ENCODE results near the gene TMEM200A. TPM values are rescaled to one million over a fixed set of nuclear protein-coding genes. Genes with fewer than 3 reads are reported as not detected.

TMEM200A gene
- polyA plus RNA-seq, 1 donor from 2014 or later: 31.3 TPM

- no peak overlapping the region for H3K27ac ChIP-seq (ENCODE audit: low read length)
- no peaks in the 10 kb centered on the region for H3F3A ChIP-seq (ENCODE audit: insufficient read depth, low read length, poor library complexity, severe bottlenecking)
- no peak for TF ChIP-seq REST (IDR thresholded peaks at IDR 0.05; ENCODE audit: borderline replicate concordance)
- no peak for TF ChIP-seq SMC3 (conservative IDR thresholded peaks at IDR 0.05; ENCODE audit: poor library complexity)
- TF ChIP-seq EP300 (conservative IDR thresholded peaks at IDR 0.05; ENCODE audit: poor library complexity, severe bottlenecking): no peak
- TF ChIP-seq RAD21 (conservative IDR thresholded peaks at IDR 0.05): no peak
- TF ChIP-seq TAF1 (IDR thresholded peaks at IDR 0.05; ENCODE audit: low read depth): no peak
- no peak for TF ChIP-seq CTCF (IDR thresholded peaks at IDR 0.05; ENCODE audit: poor library complexity, severe bottlenecking)
- no peak for TF ChIP-seq MXI1 (conservative IDR thresholded peaks at IDR 0.05; ENCODE audit: poor library complexity, severe bottlenecking)
- no peak for TF ChIP-seq EZH2 (IDR thresholded peaks at IDR 0.05; ENCODE audit: borderline replicate concordance, insufficient read depth, low read length, poor library complexity, severe bottlenecking)
- no peak for TF ChIP-seq POLR2AphosphoS5 (IDR thresholded peaks at IDR 0.05)
- no peak overlapping the region for H3K4me2 ChIP-seq (ENCODE audit: low read length)
- no peaks in the 10 kb centered on the region for H3K9me2 ChIP-seq (ENCODE audit: insufficient read depth, low read length)
- H3K9me3 ChIP-seq (ENCODE audit: low read length): no peaks in the 10 kb centered on the region
- H3K9ac ChIP-seq (ENCODE audit: low read length): no peak overlapping the region
- H3K27me3 ChIP-seq (ENCODE audit: insufficient read depth, low read depth, low read length): no peaks in the 10 kb centered on the region
- no peaks in the 10 kb centered on the region for H4K20me1 ChIP-seq (ENCODE audit: insufficient read depth)
- H2AFZ ChIP-seq (ENCODE audit: low read depth, low read length): no peak overlapping the region
- no peaks in the 10 kb centered on the region for H3K79me2 ChIP-seq (replicated peaks; ENCODE audit: insufficient read depth, low read length)
- H3K36me3 ChIP-seq (ENCODE audit: insufficient read depth, low read length): no peaks in the 10 kb centered on the region
- no peak overlapping the region for H3K4me3 ChIP-seq (ENCODE audit: low read length)
Measured at GRCh38 chr6:130459316-130459715, 93.5 kb downstream of the TMEM200A start.

- H3K4me2 ChIP-seq (ENCODE audit: low read length): no peak overlapping the region
- no peak overlapping the region for H3K27ac ChIP-seq (ENCODE audit: low read length)
- H3K9ac ChIP-seq (ENCODE audit: low read length): no peak overlapping the region
Measured at GRCh38 chr6:130460934-130461333, 95.1 kb downstream of the TMEM200A start.

More at GRCh38 chr6:130460934-130461333, 95.1 kb downstream of the TMEM200A start:
- Histone ChIP-seq H3K27me3 (ENCODE audit: insufficient read depth, low read depth, low read length) (no peaks in the 10 kb centered on the region), H3K79me2 (replicated peaks; ENCODE audit: insufficient read depth, low read length) (no peaks in the 10 kb centered on the region), H4K20me1 (ENCODE audit: insufficient read depth) (no peaks in the 10 kb centered on the region), H3K9me3 (ENCODE audit: low read length) (no peaks in the 10 kb centered on the region), H3K9me2 (ENCODE audit: insufficient read depth, low read length) (no peaks in the 10 kb centered on the region), H3K36me3 (ENCODE audit: insufficient read depth, low read length) (no peaks in the 10 kb centered on the region), H3K4me3 (ENCODE audit: low read length) (no peak overlapping the region), H2AFZ (ENCODE audit: low read depth, low read length) (no peak overlapping the region), H3F3A (ENCODE audit: insufficient read depth, low read length, poor library complexity, severe bottlenecking) (no peaks in the 10 kb centered on the region)
- TF ChIP-seq RAD21 (conservative IDR thresholded peaks at IDR 0.05): no peak
- TF ChIP-seq REST (IDR thresholded peaks at IDR 0.05; ENCODE audit: borderline replicate concordance): no peak
- no peak for TF ChIP-seq EZH2 (IDR thresholded peaks at IDR 0.05; ENCODE audit: borderline replicate concordance, insufficient read depth, low read length, poor library complexity, severe bottlenecking)
- TF ChIP-seq MXI1 (conservative IDR thresholded peaks at IDR 0.05; ENCODE audit: poor library complexity, severe bottlenecking): no peak
- no peak for TF ChIP-seq POLR2AphosphoS5 (IDR thresholded peaks at IDR 0.05)
- TF ChIP-seq TAF1 (IDR thresholded peaks at IDR 0.05; ENCODE audit: low read depth): no peak
- TF ChIP-seq CTCF (IDR thresholded peaks at IDR 0.05; ENCODE audit: poor library complexity, severe bottlenecking): no peak
- no peak for TF ChIP-seq EP300 (conservative IDR thresholded peaks at IDR 0.05; ENCODE audit: poor library complexity, severe bottlenecking)
- no peak for TF ChIP-seq SMC3 (conservative IDR thresholded peaks at IDR 0.05; ENCODE audit: poor library complexity)

Data from neural cell (in vitro differentiated cells).